ENCODE measurements around the gene CCDC110.

CCDC110 gene

GRCh38 chr4:185502386-185502785 lies 30.9 kb upstream of the CCDC110 start:
- peaks cover 0 to 1% of the 10 kb centered on the region in 2 donors for H3K36me3 Mint-ChIP-seq
- no peak overlapping the region for H3K4me3 Mint-ChIP-seq
- H3K9me3 Mint-ChIP-seq, result peaks cover 0 to 8% of the 10 kb centered on the region in 2 donors
- no peak overlapping the region for H3K27ac Mint-ChIP-seq
- H3K4me1 Mint-ChIP-seq, result no peaks in the 10 kb centered on the region
- DNase-seq, result no peak
- no peak for ATAC-seq (replicated peaks)
- H3K27me3 Mint-ChIP-seq, result peaks cover 25 to 38% of the 10 kb centered on the region in 2 donors

DNA sequence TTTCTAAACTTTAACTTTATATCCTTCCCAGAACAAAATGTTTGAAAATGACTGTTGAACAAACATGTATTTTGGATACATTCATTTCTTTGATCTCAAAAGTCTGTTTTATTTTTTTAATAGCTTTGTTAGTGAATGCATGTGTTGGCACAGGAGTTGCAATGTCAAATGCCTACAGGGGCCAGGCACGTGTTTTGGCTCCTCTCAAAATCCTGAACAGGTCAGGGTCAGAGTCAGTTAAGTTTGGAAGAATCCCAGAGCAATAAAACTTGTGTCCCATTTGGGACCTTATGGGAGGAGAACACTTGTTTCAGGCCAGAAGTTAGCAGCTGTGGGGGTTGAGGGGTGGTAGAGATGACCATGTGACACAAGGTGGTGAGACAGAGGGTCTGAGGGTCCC lies 29.0 kb upstream of the CCDC110 start:
- no peak for DNase-seq
- ATAC-seq (replicated peaks), result no peak
- H3K4me1 Mint-ChIP-seq, result no peaks in the 10 kb centered on the region

GRCh38 chr4:185500035-185500434 lies 28.5 kb upstream of the CCDC110 start:
- H3K9me3 Mint-ChIP-seq, result peaks cover 0 to 8% of the 10 kb centered on the region in 2 donors
- no peak overlapping the region for H3K27ac Mint-ChIP-seq
- peaks cover 0 to 1% of the 10 kb centered on the region in 2 donors for H3K36me3 Mint-ChIP-seq
- no peak for DNase-seq
- peaks cover 22 to 31% of the 10 kb centered on the region in 2 donors for H3K27me3 Mint-ChIP-seq
- no peak overlapping the region for H3K4me3 Mint-ChIP-seq
- no peak for ATAC-seq (replicated peaks)
- no peaks in the 10 kb centered on the region for H3K4me1 Mint-ChIP-seq

More for the DNA sequence above, 29.0 kb upstream of the CCDC110 start:
- H3K27me3 Mint-ChIP-seq, result peaks cover 22 to 33% of the 10 kb centered on the region in 2 donors
- peaks cover 0 to 8% of the 10 kb centered on the region in 2 donors for H3K9me3 Mint-ChIP-seq
- peaks cover 0 to 1% of the 10 kb centered on the region in 2 donors for H3K36me3 Mint-ChIP-seq
- H3K4me3 Mint-ChIP-seq, result no peak overlapping the region
- no peak overlapping the region for H3K27ac Mint-ChIP-seq

DNA sequence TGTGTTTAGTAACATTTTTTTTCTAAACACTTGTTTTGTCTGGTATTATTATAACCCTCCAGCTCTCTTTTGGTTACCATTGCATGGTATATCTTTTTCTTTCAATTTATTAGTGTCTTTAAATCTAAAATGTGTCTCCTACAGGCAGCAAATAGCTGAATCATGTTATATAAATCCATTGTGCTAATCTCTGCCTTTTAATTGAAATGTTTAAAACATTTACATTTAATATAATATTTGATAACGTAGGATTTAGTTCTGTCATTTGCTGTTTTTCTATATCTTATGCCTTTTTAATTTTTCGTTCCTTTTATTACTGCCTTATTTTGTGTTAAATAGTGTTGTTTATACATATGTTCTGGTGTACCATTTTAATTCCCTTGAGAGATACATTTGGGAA lies 17.1 kb upstream of the CCDC110 start:
- Mint-ChIP-seq H3K9me3 (peaks cover 11 to 16% of the 10 kb centered on the region in 2 donors), H3K4me3 (no peak overlapping the region), H3K27me3 (peaks cover 33 to 34% of the 10 kb centered on the region in 2 donors), H3K4me1 (no peaks in the 10 kb centered on the region), H3K36me3 (peaks cover 0 to 12% of the 10 kb centered on the region in 2 donors), H3K27ac (no peak overlapping the region)
- no peak for DNase-seq
- ATAC-seq (replicated peaks), result no peak

DNA sequence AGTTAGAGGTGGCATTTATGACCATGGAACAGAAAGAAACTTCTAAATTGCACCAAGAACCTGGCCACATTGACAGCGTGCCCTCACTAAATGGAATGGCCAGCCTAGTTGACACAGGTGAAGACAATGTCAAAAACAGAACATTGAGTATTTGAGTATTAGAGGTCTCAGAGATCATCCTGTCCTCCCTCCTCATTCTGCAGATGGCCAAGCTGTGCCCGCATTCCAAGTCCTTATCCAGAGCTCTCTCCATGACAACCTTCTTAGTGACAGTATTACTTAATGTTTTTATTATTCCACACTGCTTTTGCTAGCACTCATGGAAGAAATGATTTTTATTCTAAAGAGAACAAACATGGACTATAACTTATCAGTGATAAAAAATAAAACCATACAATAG lies 9.9 kb upstream of the CCDC110 start:
- Mint-ChIP-seq H3K9me3 (peaks cover 0 to 1% of the 10 kb centered on the region in 2 donors), H3K27ac (no peak overlapping the region), H3K27me3 (peaks cover 39 to 56% of the 10 kb centered on the region in 2 donors), H3K4me1 (peaks cover 0 to 2% of the 10 kb centered on the region in 2 donors), H3K4me3 (no peak overlapping the region), H3K36me3 (peaks cover 0 to 1% of the 10 kb centered on the region in 2 donors)
- DNase-seq (no peak), ATAC-seq (replicated peaks) (no peak)

GRCh38 chr4:185480016-185480732 lies 8.6 kb upstream of the CCDC110 start:
- no peak overlapping the region for H3K4me3 Mint-ChIP-seq
- H3K9me3 Mint-ChIP-seq, result no peaks in the 10 kb centered on the region
- no peak overlapping the region for H3K27ac Mint-ChIP-seq
- DNase-seq, result no peak
- peaks cover 35 to 49% of the 10 kb centered on the region in 2 donors for H3K27me3 Mint-ChIP-seq
- peaks cover 0 to 2% of the 10 kb centered on the region in 2 donors for H3K4me1 Mint-ChIP-seq
- H3K36me3 Mint-ChIP-seq, result peaks cover 0 to 1% of the 10 kb centered on the region in 2 donors
- peak in 1 of 2 donors; percentile 29 for ATAC-seq (replicated peaks)

DNA sequence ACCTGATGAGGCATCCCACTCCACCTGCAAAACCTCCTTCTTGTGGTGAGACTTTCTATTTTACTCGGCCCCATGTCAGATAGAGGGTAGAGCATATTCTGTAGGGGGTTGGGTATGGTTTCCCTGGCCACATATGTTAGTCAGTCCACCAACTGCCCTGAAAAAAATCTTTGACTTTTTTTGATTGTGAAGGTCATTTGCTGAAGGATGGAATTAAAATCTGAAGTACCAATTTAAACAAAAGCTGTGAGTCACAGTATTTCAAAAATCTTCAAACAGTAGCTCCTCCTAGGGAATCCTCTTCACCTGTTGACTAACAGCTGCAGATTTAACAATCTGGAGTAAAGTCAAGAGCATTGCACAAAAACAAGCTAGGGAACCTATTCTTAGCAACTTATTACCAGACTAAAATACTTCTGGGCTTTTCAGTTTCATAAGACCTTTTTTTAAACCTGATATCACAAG lies 8.0 kb upstream of the CCDC110 start:
- ATAC-seq (replicated peaks) (peak; percentile 64 to 91), DNase-seq (no peak)
- Mint-ChIP-seq H3K36me3 (peaks cover 0 to 1% of the 10 kb centered on the region in 2 donors), H3K4me3 (no peak overlapping the region), H3K4me1 (peaks cover 0 to 2% of the 10 kb centered on the region in 2 donors), H3K27ac (no peak overlapping the region), H3K27me3 (peaks cover 32 to 49% of the 10 kb centered on the region in 2 donors), H3K9me3 (no peaks in the 10 kb centered on the region)

- H3K4me3 Mint-ChIP-seq, result no peak overlapping the region
- peaks cover 21 to 30% of the 10 kb centered on the region in 2 donors for H3K27me3 Mint-ChIP-seq
- ATAC-seq (replicated peaks) (no peak), DNase-seq (no peak)
- no peak overlapping the region for H3K27ac Mint-ChIP-seq
- H3K9me3 Mint-ChIP-seq, result peaks cover 0 to 3% of the 10 kb centered on the region in 2 donors
- peaks cover 9 to 19% of the 10 kb centered on the region in 2 donors for H3K4me1 Mint-ChIP-seq
- H3K36me3 Mint-ChIP-seq, result peaks cover 0 to 1% of the 10 kb centered on the region in 2 donors
These were observed 1.7 kb upstream of the CCDC110 start for GRCh38 chr4:185473247-185473646.

DNA sequence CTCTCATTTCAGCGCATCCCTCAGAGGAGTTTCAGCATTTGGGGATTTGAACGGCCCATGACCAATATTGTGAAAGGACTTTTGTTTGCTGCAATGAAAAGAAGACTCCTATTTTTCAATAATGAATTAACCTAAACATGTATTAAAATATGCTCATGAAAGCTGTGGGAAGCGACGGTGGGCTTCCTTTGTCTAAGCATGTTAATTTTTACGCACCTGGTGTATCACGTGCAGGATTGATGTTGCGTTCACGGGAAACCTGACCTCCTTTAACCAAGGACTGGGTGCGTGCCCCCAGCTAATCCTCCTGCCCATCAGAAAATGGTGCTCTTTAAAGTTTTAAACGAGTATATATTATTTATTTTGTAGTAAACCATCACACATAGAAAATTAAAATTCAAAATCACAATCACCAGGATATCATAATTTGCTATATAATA lies 590 bp upstream of the CCDC110 start:
- Mint-ChIP-seq H3K4me3 (peak overlapping the region; percentile 87), H3K4me1 (peaks cover 9 to 19% of the 10 kb centered on the region in 2 donors), H3K27ac (peak overlapping the region; percentile 21), H3K36me3 (no peaks in the 10 kb centered on the region), H3K27me3 (peaks cover 14 to 19% of the 10 kb centered on the region in 2 donors), H3K9me3 (peaks cover 0 to 3% of the 10 kb centered on the region in 2 donors)
- ATAC-seq (replicated peaks), result no peak
- no peak for DNase-seq

DNA sequence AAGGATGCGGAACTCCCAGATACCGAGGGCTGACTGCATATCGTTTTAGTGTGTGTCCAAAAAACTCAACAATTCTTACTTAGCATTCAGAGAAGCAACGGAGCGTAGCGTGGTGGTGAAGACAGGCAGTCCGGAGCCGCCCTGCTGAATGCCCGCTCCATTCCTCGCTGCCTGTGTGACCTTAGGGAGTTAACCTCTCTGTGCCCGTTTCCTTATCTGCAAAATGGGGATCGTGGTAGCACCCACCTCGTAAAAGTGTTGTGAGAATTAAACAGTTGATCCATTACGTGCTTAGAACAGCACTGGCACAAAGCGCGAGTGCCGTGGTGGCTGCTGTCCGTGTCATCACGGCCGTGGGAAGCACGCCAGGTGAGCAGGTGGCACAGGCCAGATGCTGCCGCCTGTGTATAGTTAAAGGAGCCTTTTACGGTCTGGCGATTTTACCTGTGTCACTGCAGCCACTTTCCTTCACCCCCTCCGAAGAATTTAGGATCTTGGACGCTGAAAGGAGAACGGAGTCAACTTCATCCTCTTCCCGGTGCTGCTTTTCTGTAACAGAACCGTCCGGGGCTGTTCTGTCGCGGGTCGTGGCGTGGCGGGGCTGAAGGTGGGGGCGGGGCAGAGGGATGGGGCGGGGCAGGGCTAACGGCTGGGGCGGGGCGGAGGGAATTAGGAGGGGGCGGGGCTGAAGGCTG lies 885 bp downstream of the CCDC110 start:
- H3K27me3 Mint-ChIP-seq, result peaks cover 8 to 12% of the 10 kb centered on the region in 2 donors
- peak overlapping the region; percentile 25 for H3K27ac Mint-ChIP-seq
- peak overlapping the region; percentile 78 to 79 for H3K4me3 Mint-ChIP-seq
- H3K4me1 Mint-ChIP-seq, result peaks cover 9 to 19% of the 10 kb centered on the region in 2 donors
- ATAC-seq (replicated peaks) (peak; percentile 32 to 41), DNase-seq (peak; percentile 34)
- peaks cover 0 to 3% of the 10 kb centered on the region in 2 donors for H3K9me3 Mint-ChIP-seq
- no peaks in the 10 kb centered on the region for H3K36me3 Mint-ChIP-seq

DNA sequence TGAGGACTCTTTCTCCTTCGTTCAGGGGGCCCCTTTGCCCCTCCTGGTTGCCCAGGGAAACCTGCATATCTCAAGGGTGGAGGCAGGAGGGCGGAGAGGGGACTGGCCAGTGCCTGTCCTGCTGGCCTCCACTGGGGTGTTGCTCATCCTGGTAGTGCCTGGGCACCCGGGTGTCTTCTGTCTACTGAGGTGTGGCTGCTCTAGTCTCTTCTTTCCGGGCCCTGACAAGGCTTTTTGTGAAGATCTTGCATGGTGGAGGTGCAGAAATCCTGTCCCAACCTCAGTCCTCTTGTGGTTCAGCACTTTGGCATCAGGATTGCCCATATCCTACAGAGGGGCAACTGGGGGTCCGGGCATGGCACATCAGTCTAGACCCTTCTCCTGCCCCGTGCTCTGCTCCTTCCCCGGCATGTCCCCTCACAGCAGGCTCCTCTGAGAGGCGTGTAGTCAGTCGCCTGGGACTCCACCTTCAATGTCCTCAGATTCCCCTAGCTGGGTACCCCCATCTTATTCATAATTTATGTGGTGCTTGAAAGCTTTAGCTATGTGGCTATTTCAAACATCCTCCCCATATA lies 1.9 kb downstream of the CCDC110 start:
- peaks cover 8 to 12% of the 10 kb centered on the region in 2 donors for H3K27me3 Mint-ChIP-seq

DNA sequence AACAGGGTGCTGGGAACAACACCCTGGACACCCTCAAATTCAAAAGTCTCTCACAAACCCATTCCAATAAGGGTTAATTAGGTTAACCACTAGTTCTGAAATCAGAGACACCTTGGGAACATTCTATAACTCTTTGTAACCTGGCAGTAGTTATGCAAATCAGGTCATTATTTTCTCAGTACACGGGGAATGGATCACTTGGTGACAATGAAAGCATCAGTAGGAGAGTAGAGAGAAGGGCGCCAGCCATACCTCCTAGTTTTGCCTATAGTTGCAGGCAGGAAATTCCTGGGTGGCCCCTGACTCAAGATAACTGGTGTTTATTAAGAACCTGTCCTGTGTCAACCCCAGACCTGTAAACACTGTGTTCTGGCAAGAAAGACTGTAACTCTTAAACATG lies 2.5 kb downstream of the CCDC110 start:
- no peaks in the 10 kb centered on the region for H3K36me3 Mint-ChIP-seq
- no peak for ATAC-seq (replicated peaks)
- H3K4me3 Mint-ChIP-seq, result no peak overlapping the region
- peaks cover 9 to 19% of the 10 kb centered on the region in 2 donors for H3K4me1 Mint-ChIP-seq
- H3K9me3 Mint-ChIP-seq, result peaks cover 0 to 3% of the 10 kb centered on the region in 2 donors
- no peak for DNase-seq
- peaks cover 8 to 12% of the 10 kb centered on the region in 2 donors for H3K27me3 Mint-ChIP-seq
- H3K27ac Mint-ChIP-seq, result no peak overlapping the region

More for the DNA sequence above, 1.9 kb downstream of the CCDC110 start:
- Mint-ChIP-seq H3K4me1 (peaks cover 9 to 19% of the 10 kb centered on the region in 2 donors), H3K36me3 (no peaks in the 10 kb centered on the region), H3K4me3 (no peak overlapping the region), H3K9me3 (peaks cover 0 to 3% of the 10 kb centered on the region in 2 donors), H3K27ac (no peak overlapping the region)
- no peak for DNase-seq
- ATAC-seq (replicated peaks), result no peak

GRCh38 chr4:185467991-185468390 lies 3.5 kb downstream of the CCDC110 start:
- Mint-ChIP-seq H3K4me1 (peaks cover 9 to 19% of the 10 kb centered on the region in 2 donors), H3K36me3 (no peaks in the 10 kb centered on the region), H3K9me3 (peaks cover 0 to 3% of the 10 kb centered on the region in 2 donors), H3K27me3 (peaks cover 8 to 12% of the 10 kb centered on the region in 2 donors), H3K4me3 (no peak overlapping the region), H3K27ac (no peak overlapping the region)
- no peak for DNase-seq
- ATAC-seq (replicated peaks), result no peak

GRCh38 chr4:185467101-185467500 lies 4.4 kb downstream of the CCDC110 start:
- Mint-ChIP-seq H3K36me3 (no peaks in the 10 kb centered on the region), H3K27me3 (peaks cover 8 to 12% of the 10 kb centered on the region in 2 donors), H3K4me3 (no peak overlapping the region), H3K27ac (no peak overlapping the region), H3K9me3 (peaks cover 0 to 3% of the 10 kb centered on the region in 2 donors), H3K4me1 (peaks cover 9 to 14% of the 10 kb centered on the region in 2 donors)
- DNase-seq, result no peak
- ATAC-seq (replicated peaks), result no peak
